Spleen (tissue), 11 donors: ENCODE measurements around the gene LRBA. TPM values are rescaled to one million over a fixed set of nuclear protein-coding genes. Genes with fewer than 3 reads are reported as not detected.
A peak's percentile ranks its signal among the peaks of the same experiment; 100 is the strongest.

ENCODE experiments used
- DNase-seq: peaks from one replicate; pipeline ENCODE4 v3.0.0-alpha.2; 2020
- H3K27ac ChIP-seq, 8 donors: fragments of 200-600 bp; sonication (generic) in 7 of 8; 1 replicate in 4 of 8; 2 replicates in 4 of 8; pipeline versions ENCODE4 v1.5.0 to v1.8.0; 2016 to 2021; ENCODE audit warnings: inconsistent platforms in 4 of 8, mild to moderate bottlenecking in 4 of 8, moderate library complexity in 1 of 8
- H3K27me3 ChIP-seq, 7 donors: fragments of 200-600 bp; sonication (generic) in 6 of 7; replicated peaks in 1 of 7; 1 replicate in 4 of 7; 2 replicates in 3 of 7; pipeline versions ENCODE4 v1.5.0 to v1.8.0; 2016 to 2021; ENCODE audit warnings: inconsistent platforms in 3 of 7, mild to moderate bottlenecking in 1 of 7
- H3K36me3 ChIP-seq, 6 donors: fragments of 200-600 bp; sonication (generic) in 5 of 6; 1 replicate in 4 of 6; 2 replicates in 2 of 6; pipeline versions ENCODE4 v1.5.0 to v1.8.0; 2016 to 2021; ENCODE audit warnings: inconsistent platforms in 2 of 6
- H3K4me1 ChIP-seq, 6 donors: fragments of 200-600 bp; sonication (generic) in 5 of 6; 1 replicate in 3 of 6; 2 replicates in 3 of 6; pipeline versions ENCODE4 v1.5.0 to v1.8.0; 2016 to 2021; ENCODE audit warnings: inconsistent platforms in 3 of 6
- H3K4me3 ChIP-seq, 8 donors: fragments of 200-600 bp; sonication (generic) in 7 of 8; 1 replicate in 4 of 8; 2 replicates in 4 of 8; pipeline versions ENCODE4 v1.5.0 to v1.8.0; 2016 to 2021; ENCODE audit warnings: inconsistent platforms in 4 of 8, mild to moderate bottlenecking in 4 of 8, moderate library complexity in 2 of 8
- H3K9me3 ChIP-seq, 8 donors: fragments of 200-600 bp; sonication (generic) in 7 of 8; 1 replicate in 4 of 8; 2 replicates in 4 of 8; pipeline versions ENCODE4 v1.5.0 to v1.8.0; 2016 to 2021; ENCODE audit warnings: inconsistent platforms in 4 of 8
- POLR2A ChIP-seq, 3 donors: fragments of 450-650 bp; IDR thresholded peaks; one replicate each; pipeline ENCODE4 v1.5.1; 2017; ENCODE audit warnings: antibody characterized with exemption in 3 of 3, mild to moderate bottlenecking in 1 of 3
- POLR2AphosphoS5 ChIP-seq, 3 donors: sonication (generic); formaldehyde crosslinking; IDR thresholded peaks; one replicate each; pipeline ENCODE4 v1.5.1; 2017; ENCODE audit warnings: antibody characterized with exemption in 3 of 3
- WGBS, 5 donors: extraction: QIAGEN DNeasy Blood & Tissue Kit in 3 of 5; methylation state at CpG; one replicate each; pipeline versions ENCODE4 v1.1.5 to v1.1.7; 2013 to 2018; 5-methylcytosine and 5-hydroxymethylcytosine counted together
- intact Hi-C: fragments of 100-400 bp; cut with DNase I; formaldehyde crosslinking; loops from one replicate; pipeline ENCODE4 v1.15.0; 2023; ENCODE audit warnings: low total_unique reads
- polyA plus RNA-seq, 3 donors: library from polyadenylated mRNA; stranded (reverse); fragments of 200-250 nt; gene quantifications; one replicate each; pipeline ENCODE4 v1.2.1, GENCODE V29; 2013
- total RNA-seq, 7 donors: library from RNA; depleted of rRNA in 3 of 7; stranded (reverse); fragments of >200 nt in 3 of 7; fragmentation: NEBNext Ultra II Directional in 4 of 7; extraction: Animal tissue kit (Norgen Biotek cat#: 25700) in 4 of 7; gene quantifications; one replicate each; pipeline versions ENCODE4 v1.1.0 to v1.2.1, GENCODE V29; 2016 to 2021
- TF ChIP-seq, protein P1 (sequence below), 11 experiments: fragments of 200-600 bp in 7 of 11; fragments of 450-650 bp in 4 of 11; sonication (generic) in 4 of 11; IDR thresholded peaks in 8 of 11; conservative IDR thresholded peaks in 3 of 11; 1 replicate in 7 of 11; 2 replicates in 4 of 11; pipeline versions ENCODE4 v1.4.0 to v1.8.0; 2016 to 2021; ENCODE audit warnings: antibody characterized with exemption in 11 of 11, inconsistent platforms in 4 of 11, mild to moderate bottlenecking in 1 of 11
- donor health status: healthy with polysubstance abuse.
- donor health status: DM: no; HTN: no; CAD: no; lungs with moderate emphysema.
- donor health status: DM: no; HTN: no; CAD: no.
- donor health status: Bipolar disorder and iron deficiency.
- donor health status: healthy.
- donor health status: DM: no; HTN: no; CAD: no.
- donor health status: DM: yes; HTN: yes; CAD: no.

The LRBA gene
- total and polyA plus RNA-seq, 10 donors, result 8.2 to 84.9 (median 50.5) TPM

DNA sequence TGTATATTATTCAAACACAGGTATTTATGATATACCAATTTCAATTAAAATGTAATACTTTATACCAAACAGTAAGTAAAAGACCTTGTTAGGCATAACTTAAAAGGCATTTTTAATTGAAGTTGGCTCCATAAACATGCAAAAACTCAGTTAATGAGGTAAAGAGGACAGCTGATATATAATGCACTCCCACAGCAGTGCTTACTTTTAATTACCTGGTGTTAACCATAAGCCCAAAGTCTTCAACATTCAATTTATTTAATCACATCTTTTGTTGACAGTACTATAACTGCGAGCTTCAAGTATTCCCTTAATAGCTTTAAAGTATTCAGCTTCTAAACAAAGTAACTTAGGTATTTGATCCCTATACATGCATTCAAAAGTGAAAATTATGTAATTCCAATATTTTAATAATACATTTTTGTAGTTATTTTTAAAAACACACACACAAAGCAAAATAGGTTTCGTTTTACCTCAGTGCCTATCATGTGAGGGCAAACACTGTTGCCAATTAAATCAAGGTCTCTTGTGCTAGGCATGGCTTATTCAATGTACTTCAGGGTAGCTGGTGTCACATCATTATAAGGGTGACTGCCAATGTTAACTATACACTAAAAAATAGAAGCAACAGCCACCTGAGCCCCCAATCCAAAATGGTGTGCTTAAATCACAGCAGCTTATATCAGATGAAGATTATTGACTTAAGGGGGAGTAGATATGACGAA lies 197.1 kb downstream of the LRBA start:
- peaks cover 0 to 5% (median 0%) of the 10 kb centered on the region in 8 donors for H3K9me3 ChIP-seq
- H3K4me1 ChIP-seq, result no peaks in the 10 kb centered on the region
- peaks cover 0 to 14% (median 2%) of the 10 kb centered on the region in 6 donors for H3K36me3 ChIP-seq
- no peak overlapping the region for H3K27ac ChIP-seq
- no peak for TF ChIP-seq POLR2A (IDR thresholded peaks at IDR 0.05)
- TF ChIP-seq POLR2AphosphoS5 (IDR thresholded peaks at IDR 0.05), result no peak
- TF ChIP-seq, protein P1, sequence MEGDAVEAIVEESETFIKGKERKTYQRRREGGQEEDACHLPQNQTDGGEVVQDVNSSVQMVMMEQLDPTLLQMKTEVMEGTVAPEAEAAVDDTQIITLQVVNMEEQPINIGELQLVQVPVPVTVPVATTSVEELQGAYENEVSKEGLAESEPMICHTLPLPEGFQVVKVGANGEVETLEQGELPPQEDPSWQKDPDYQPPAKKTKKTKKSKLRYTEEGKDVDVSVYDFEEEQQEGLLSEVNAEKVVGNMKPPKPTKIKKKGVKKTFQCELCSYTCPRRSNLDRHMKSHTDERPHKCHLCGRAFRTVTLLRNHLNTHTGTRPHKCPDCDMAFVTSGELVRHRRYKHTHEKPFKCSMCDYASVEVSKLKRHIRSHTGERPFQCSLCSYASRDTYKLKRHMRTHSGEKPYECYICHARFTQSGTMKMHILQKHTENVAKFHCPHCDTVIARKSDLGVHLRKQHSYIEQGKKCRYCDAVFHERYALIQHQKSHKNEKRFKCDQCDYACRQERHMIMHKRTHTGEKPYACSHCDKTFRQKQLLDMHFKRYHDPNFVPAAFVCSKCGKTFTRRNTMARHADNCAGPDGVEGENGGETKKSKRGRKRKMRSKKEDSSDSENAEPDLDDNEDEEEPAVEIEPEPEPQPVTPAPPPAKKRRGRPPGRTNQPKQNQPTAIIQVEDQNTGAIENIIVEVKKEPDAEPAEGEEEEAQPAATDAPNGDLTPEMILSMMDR (IDR thresholded peaks at IDR 0.05 in 8 of 11, conservative IDR thresholded peaks at IDR 0.05 in 3 of 11), result no peak
- DNase-seq, result no peak
- H3K4me3 ChIP-seq, result no peak overlapping the region
- no peaks in the 10 kb centered on the region for H3K27me3 ChIP-seq
- WGBS, 5 donors, result 89 to 94% (median 91%) methylated on average over 3 of the region's 3 CpGs
- intact Hi-C loops, result no loop called here

DNA sequence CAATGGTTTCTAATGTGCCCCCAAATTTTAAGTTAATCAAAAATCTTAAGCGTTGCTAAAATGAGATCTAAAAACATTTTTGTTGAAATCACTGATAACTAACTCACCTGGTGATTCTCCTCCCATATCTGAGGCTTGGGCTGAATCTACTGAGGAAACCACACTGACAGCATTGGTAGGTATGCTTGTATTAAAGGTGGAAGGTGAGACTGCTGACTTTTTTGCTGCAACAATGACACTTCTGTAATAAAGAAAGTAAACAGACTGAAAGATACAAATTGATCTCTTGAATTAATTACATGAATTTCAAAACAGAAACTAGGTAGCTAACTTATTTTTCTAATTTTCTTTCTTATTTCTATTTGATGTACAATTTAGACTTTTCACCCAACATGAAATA lies 198.1 kb downstream of the LRBA start:
- no peak for DNase-seq
- no peaks in the 10 kb centered on the region for H3K27me3 ChIP-seq
- intact Hi-C loops, result no loop called here
- H3K9me3 ChIP-seq, result peaks cover 0 to 5% (median 0%) of the 10 kb centered on the region in 8 donors
- peaks cover 0 to 18% (median 2%) of the 10 kb centered on the region in 6 donors for H3K36me3 ChIP-seq
- 91 to 99% (median 98%) methylated on average over 1 of the region's 1 CpG for WGBS, 5 donors
- no peak overlapping the region for H3K27ac ChIP-seq
- TF ChIP-seq POLR2A (IDR thresholded peaks at IDR 0.05) (no peak), POLR2AphosphoS5 (IDR thresholded peaks at IDR 0.05) (no peak)
- TF ChIP-seq, protein P1 (IDR thresholded peaks at IDR 0.05 in 8 of 11, conservative IDR thresholded peaks at IDR 0.05 in 3 of 11), result no peak
- no peaks in the 10 kb centered on the region for H3K4me1 ChIP-seq
- H3K4me3 ChIP-seq, result no peak overlapping the region

DNA sequence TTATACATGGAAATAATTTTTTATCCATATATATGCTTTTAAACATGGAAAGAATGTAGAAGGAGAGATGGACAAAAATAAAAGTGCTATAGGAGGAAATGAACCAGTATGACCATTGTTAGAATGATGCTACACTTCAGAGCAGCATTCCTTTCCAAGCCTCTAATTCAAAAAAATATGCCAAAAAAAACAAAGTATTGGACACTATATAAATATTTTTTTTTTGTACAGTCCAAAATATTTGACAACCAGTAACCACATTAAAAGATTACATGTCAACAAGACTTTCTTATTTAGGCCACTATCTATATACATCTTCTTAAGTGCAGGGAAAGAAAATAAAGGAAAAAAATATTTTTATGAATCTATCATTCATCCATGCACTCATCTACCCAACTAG lies 198.6 kb downstream of the LRBA start:
- no peaks in the 10 kb centered on the region for H3K27me3 ChIP-seq
- peaks cover 0 to 23% (median 2%) of the 10 kb centered on the region in 6 donors for H3K36me3 ChIP-seq
- H3K27ac ChIP-seq, result no peak overlapping the region
- TF ChIP-seq POLR2A (IDR thresholded peaks at IDR 0.05) (no peak), POLR2AphosphoS5 (IDR thresholded peaks at IDR 0.05) (no peak)
- TF ChIP-seq, protein P1 (IDR thresholded peaks at IDR 0.05 in 8 of 11, conservative IDR thresholded peaks at IDR 0.05 in 3 of 11), result no peak
- H3K9me3 ChIP-seq, result peaks cover 0 to 5% (median 0%) of the 10 kb centered on the region in 8 donors
- intact Hi-C loops, result no loop called here
- no peaks in the 10 kb centered on the region for H3K4me1 ChIP-seq
- DNase-seq, result no peak
- no peak overlapping the region for H3K4me3 ChIP-seq

DNA sequence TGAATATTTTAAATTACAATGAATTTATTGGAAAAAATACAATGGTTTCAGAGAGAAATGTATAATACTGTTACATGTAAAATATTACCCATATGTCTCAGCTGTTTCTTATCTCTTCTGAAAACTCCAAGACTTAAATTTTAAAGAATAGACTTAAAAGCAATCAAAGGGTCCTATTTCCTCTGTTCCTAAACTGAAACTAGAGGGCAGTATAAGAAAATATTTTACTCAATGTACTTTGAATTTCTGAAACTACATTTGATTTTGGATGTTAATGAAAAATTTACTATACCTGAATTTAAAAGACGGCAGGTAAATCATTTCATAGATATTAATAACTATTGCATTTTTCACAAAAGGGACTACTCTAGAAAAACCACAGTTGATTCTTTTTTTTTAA lies 200.2 kb downstream of the LRBA start:
- Histone ChIP-seq H3K4me3 (no peak overlapping the region), H3K27me3 (no peaks in the 10 kb centered on the region), H3K4me1 (no peaks in the 10 kb centered on the region), H3K9me3 (peaks cover 0 to 5% (median 0%) of the 10 kb centered on the region in 8 donors), H3K27ac (no peak overlapping the region), H3K36me3 (peaks cover 0 to 39% (median 2%) of the 10 kb centered on the region in 6 donors)
- intact Hi-C loops, result no loop called here
- TF ChIP-seq POLR2AphosphoS5 (IDR thresholded peaks at IDR 0.05), result no peak
- TF ChIP-seq, protein P1 (IDR thresholded peaks at IDR 0.05 in 8 of 11, conservative IDR thresholded peaks at IDR 0.05 in 3 of 11), result peak in 1 of 11 experiments; percentile 16
- 91 to 97% (median 97%) methylated on average over 1 of the region's 1 CpG for WGBS, 5 donors
- no peak for DNase-seq
